Activated CD8-positive, alpha-beta memory T cell treated with anti-CD3 and anti-CD28 coated beads for 4 hours (primary cell): ENCODE measurements around the gene RNF121.
"Not testable (repeated sequence)": the region's sequence is repeated elsewhere in the genome, so short reads cannot be mapped to it uniquely, and the experiment has no call there.

Experiments used
- DNase-seq, 2 donors: peaks; one replicate each; pipeline ENCODE4 v3.0.0-alpha.2; 2020; ENCODE audit warnings: low read depth in 2 of 2

Gene RNF121

GRCh38 chr11:71928737-71929443, at the start of gene RNF121:
TSS of gene RNF121 (plus strand) at chr11:71929046. CDS start at chr11:71929062, 16 bp downstream.
- DNase-seq, result peak; percentile 94 to 95

- DNase-seq, result not testable (repeated sequence)
These were observed 43.0 kb upstream of the RNF121 start for GRCh38 chr11:71885806-71886205.

DNA sequence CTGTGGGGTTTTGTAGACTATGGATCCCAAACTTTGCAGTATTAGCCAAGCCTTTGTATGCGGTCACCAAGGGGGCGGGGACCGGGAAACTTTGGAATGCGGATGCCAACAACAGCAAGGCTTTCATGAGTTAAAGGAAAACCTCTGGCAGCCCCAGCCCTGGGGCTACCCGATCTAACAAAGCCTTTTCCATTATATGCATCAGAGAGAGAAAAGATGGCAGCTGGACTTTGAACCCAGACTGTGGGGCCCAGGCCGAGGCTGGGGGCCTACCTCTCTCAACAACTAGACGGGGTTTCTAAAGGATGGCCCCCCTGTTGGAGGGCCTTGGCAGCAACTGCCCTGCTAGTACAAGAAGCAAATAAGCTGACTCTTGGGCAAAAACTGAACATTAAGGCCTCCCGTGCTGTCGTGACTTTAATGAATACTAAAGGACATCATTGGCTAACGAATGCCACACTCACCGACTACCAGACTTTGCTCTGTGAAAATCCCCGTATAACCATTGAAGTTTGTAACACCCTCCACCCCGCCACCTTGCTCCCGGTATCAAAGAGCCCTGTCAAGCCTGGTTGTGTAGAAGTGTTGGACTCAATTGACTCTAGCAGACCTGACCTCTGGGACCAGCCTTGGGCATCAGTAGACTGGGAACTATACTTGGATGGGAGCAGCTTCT, 40.4 kb upstream of the RNF121 start:
- not testable (repeated sequence) for DNase-seq

- not testable (repeated sequence) for DNase-seq
These were observed 39.5 kb upstream of the RNF121 start for GRCh38 chr11:71889181-71889872.

- no peak for DNase-seq
These were observed 32.9 kb upstream of the RNF121 start for GRCh38 chr11:71895961-71896360.

- not testable (repeated sequence) for DNase-seq
These were observed 27.7 kb upstream of the RNF121 start for GRCh38 chr11:71901137-71901536.

- DNase-seq, result no peak
These were observed 20.6 kb upstream of the RNF121 start for GRCh38 chr11:71908218-71908617.

DNA sequence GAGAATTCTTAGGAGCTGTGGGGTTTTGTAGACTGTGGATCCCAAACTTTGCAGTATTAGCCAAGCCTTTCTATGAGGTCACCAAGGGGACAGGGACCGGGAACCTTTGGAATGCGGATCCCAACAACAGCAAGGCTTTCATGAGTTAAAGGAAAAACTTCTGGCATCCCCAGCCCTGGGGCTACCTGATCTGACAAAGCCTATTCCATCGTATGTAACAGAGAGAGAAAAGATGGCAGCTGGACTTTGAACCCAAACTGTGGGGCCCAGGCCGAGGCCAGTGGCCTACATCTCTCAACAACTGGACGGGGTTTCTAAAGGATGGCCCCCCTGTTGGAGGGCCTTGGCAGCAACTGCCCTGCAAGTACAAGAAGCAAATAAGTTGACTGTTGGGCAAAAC, 18.1 kb upstream of the RNF121 start:
- DNase-seq, result not testable (repeated sequence)

DNA sequence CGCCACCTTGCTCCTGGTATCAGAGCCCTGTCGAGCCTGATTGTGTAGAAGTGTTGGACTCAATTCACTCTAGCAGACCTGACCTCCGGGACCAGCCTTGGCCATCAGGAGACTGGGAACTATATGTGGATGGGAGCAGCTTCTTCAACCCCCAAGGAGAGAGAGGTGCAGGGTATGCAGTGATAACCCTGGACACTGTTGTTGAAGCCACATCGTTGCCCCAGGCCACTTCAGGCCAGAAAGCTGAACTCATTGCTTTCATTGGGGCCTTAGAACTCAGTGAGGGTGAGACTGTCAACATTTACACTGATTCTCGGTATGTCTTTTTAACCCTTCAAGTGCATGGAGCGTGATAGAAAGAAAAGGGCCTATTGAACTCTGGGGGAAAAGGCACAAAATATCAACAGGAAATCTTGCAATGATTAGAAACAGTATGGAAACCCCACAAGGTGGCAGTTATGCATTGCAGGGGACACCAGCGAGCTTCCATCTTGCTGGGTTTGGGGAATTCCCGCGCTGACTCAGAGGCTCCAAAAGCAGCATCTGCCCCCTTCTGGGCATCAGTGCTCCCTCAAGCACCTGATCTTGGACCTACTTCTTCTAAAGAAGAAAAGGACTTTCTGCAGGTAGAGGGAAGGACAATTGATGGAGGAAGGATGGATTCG, 17.4 kb upstream of the RNF121 start:
- DNase-seq, result peak in 1 of 2 donors; percentile 45

GRCh38 chr11:71911986-71912340, 16.9 kb upstream of the RNF121 start:
- DNase-seq, result not testable (repeated sequence)

- DNase-seq, result no peak
These were observed 14.9 kb upstream of the RNF121 start for GRCh38 chr11:71913756-71914526.

GRCh38 chr11:71914617-71915189, 14.1 kb upstream of the RNF121 start:
- no peak for DNase-seq

GRCh38 chr11:71917646-71918140, 11.2 kb upstream of the RNF121 start:
- DNase-seq, result no peak

DNA sequence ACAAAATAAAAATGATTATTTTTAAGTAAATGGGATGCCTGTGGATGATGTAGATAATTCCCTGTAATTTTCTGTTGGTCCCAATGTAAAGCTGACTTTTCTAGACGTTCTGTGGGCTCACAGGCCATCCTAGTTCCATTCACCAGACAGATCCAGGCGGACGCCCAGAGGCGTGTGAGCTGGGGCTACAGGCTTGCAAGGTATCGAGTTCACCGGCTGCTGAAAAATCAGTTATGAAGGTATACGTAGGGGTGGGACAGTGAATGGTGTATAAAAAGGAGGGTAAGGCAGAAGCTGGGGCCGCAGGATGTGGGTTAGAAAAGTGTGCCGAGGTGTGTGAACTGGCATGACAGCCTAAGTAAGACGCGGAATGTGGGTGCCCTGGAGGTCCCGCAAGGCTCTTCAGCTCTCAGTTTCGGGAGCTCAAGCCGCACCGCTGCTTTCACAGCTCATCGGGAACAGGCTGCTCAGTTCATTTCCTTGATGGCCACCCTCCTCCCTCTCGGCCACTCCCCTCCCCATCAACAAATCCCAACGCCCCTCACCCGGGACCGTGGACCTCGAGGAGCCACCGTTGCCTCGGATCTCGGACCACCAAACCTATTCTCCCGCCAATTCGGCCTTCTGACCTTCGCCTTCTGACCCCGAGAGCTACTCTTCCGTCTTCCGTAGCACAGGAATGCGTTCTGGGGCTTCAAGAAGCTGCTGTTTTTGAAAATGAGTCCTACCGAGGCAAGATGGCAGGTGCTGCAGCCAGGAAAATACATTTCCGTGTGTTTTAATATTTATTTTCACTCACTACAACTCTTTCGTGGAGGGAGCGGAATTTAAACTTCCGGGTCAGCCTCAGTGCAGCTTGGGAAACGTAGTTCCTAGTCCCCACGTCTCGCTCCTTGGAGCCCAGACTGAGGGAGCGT, 768 bp upstream of the RNF121 start, which contains the start of gene XNDC1N:
Gene XNDC1N (minus strand): TSS at position 775 of the 917 bp plus-strand sequence. CDS start 5,241 bp downstream, outside the sequence.
- DNase-seq, result no peak

DNA sequence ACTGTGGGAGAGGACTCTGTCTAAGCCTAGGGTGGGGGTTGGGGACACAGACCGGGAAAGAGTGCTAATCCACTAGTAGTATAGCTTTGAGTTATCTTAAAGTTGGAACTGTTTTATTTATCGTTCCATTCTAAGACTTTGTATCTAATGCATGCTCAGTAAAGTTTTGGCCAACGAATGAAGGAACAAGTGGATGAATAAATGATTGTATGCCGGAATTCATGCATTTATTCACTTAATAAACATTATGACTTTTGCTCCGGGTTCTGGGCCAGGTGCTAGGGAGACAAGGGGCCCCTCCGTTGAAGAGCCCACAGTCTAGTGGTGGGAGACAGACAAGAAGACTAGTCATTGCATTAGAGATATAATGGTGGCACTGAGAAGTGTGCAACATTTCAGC, 645 bp downstream of the RNF121 start:
- no peak for DNase-seq

DNA sequence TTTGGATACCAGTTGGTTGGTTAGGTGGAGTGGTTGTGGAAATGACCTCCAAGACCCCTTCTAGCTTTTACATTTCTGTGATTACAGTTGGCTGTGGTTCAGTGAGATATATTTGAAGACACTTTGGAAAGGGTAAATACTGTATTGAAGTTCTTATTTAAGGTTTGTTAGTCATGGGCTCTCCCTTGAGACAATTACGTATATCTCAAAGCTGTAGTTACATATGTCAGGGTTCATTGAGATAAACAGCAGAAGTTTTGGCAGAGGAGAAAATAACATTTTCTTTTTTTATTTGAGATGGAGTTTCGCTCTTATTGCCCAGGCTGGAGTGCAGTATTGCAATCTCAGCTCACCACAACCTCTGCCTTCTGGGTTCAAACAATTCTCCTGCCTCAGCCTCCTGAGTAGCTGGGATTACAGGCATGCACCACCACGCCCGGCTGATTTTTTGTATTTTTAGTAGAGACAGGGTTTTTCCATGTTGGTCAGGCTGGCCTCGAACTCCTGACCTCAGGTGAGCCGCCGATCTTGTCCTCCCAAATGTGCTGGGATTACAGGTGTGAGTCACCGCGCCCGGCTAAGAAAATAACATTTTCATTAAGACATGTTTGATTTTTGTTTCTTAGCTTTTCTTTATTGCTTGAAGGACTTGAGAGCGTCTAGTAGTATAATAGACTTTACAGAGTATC, 1.9 kb downstream of the RNF121 start:
- no peak for DNase-seq

GRCh38 chr11:71931245-71931602, 2.4 kb downstream of the RNF121 start:
- no peak for DNase-seq

- no peak for DNase-seq
These were observed 4.5 kb downstream of the RNF121 start for GRCh38 chr11:71933141-71933933.
